ENCODE measurements around the gene XIRP1. TPM values are rescaled to one million over a fixed set of nuclear protein-coding genes. Genes with fewer than 3 reads are reported as not detected.

XIRP1 gene
- total and polyA plus RNA-seq, 2 donors from 2014 or later: 0.09 TPM; not detected in 1

- intact Hi-C loops (cut with DNase I): no loop called here
- TF ChIP-seq, protein P1, sequence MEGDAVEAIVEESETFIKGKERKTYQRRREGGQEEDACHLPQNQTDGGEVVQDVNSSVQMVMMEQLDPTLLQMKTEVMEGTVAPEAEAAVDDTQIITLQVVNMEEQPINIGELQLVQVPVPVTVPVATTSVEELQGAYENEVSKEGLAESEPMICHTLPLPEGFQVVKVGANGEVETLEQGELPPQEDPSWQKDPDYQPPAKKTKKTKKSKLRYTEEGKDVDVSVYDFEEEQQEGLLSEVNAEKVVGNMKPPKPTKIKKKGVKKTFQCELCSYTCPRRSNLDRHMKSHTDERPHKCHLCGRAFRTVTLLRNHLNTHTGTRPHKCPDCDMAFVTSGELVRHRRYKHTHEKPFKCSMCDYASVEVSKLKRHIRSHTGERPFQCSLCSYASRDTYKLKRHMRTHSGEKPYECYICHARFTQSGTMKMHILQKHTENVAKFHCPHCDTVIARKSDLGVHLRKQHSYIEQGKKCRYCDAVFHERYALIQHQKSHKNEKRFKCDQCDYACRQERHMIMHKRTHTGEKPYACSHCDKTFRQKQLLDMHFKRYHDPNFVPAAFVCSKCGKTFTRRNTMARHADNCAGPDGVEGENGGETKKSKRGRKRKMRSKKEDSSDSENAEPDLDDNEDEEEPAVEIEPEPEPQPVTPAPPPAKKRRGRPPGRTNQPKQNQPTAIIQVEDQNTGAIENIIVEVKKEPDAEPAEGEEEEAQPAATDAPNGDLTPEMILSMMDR (IDR thresholded peaks at IDR 0.05; ENCODE audit: borderline replicate concordance, extremely low read depth, insufficient read depth): no peak
- H3K27me3 ChIP-seq (ENCODE audit: control insufficient read depth, insufficient read depth, low read length): no peaks in the 10 kb centered on the region
- H3K9ac ChIP-seq (ENCODE audit: low read length in 3 of 3): no peak overlapping the region
- DNase-seq (no peak), FAIRE-seq (no peak)
- H3K27ac ChIP-seq (ENCODE audit: low read depth in 2 of 2, low read length in 2 of 2): no peak overlapping the region
- no peaks in the 10 kb centered on the region for H3K4me1 ChIP-seq (ENCODE audit: control insufficient read depth in 2 of 3, insufficient read depth in 2 of 3, low read depth in 1 of 3, low read length in 3 of 3)
- no peaks in the 10 kb centered on the region for H3K36me3 ChIP-seq (ENCODE audit: control insufficient read depth in 2 of 3, insufficient read depth in 3 of 3, low read length in 3 of 3)
- no peak overlapping the region for H3K4me3 ChIP-seq (ENCODE audit: low read length in 3 of 3)
- no peaks in the 10 kb centered on the region for H3K9me3 ChIP-seq (ENCODE audit: control insufficient read depth in 2 of 3, insufficient read depth in 1 of 3, low read length in 3 of 3)
Measured at GRCh38 chr3:39226106-39226741, 33.8 kb upstream of the XIRP1 start.

- H3K27ac ChIP-seq (ENCODE audit: low read depth in 2 of 2, low read length in 2 of 2): no peak overlapping the region
- H3K4me1 ChIP-seq (ENCODE audit: control insufficient read depth in 2 of 3, insufficient read depth in 2 of 3, low read depth in 1 of 3, low read length in 3 of 3): no peaks in the 10 kb centered on the region
- H3K36me3 ChIP-seq (ENCODE audit: control insufficient read depth in 2 of 3, insufficient read depth in 3 of 3, low read length in 3 of 3): no peaks in the 10 kb centered on the region
- intact Hi-C loops (cut with DNase I): no loop called here
- TF ChIP-seq, protein P1 (IDR thresholded peaks at IDR 0.05; ENCODE audit: borderline replicate concordance, extremely low read depth, insufficient read depth): no peak
- H3K27me3 ChIP-seq (ENCODE audit: control insufficient read depth, insufficient read depth, low read length): no peaks in the 10 kb centered on the region
- no peak for FAIRE-seq
- no peak overlapping the region for H3K9ac ChIP-seq (ENCODE audit: low read length in 3 of 3)
- H3K9me3 ChIP-seq (ENCODE audit: control insufficient read depth in 2 of 3, insufficient read depth in 1 of 3, low read length in 3 of 3): no peaks in the 10 kb centered on the region
- DNase-seq: no peak
- no peak overlapping the region for H3K4me3 ChIP-seq (ENCODE audit: low read length in 3 of 3)
Measured at GRCh38 chr3:39224288-39224687, 31.9 kb upstream of the XIRP1 start.

DNA sequence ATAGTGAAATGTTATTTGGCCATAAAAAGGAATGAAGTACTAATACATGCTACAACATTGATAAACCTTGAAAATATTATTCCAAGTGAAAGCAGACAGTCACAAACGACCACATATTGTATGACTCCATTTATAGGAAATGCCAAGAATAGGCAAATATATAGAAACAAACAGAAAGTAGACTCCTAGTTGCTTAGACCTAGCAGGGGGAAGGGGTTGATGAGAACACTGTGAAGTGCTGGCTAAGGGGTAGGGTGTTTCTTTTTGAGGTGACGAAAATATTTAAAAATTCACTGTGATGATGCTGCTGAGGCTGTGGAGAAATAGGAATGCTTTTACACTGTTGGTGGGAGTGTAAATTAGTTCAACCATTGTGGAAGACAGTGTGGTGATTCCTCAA lies 30.5 kb upstream of the XIRP1 start:
- TF ChIP-seq, protein P1 (IDR thresholded peaks at IDR 0.05; ENCODE audit: borderline replicate concordance, extremely low read depth, insufficient read depth): no peak
- DNase-seq (no peak), FAIRE-seq (no peak)
- Histone ChIP-seq H3K27ac (ENCODE audit: low read depth in 2 of 2, low read length in 2 of 2) (no peak overlapping the region), H3K36me3 (ENCODE audit: control insufficient read depth in 2 of 3, insufficient read depth in 3 of 3, low read length in 3 of 3) (no peaks in the 10 kb centered on the region), H3K9ac (ENCODE audit: low read length in 3 of 3) (no peak overlapping the region), H3K4me3 (ENCODE audit: low read length in 3 of 3) (no peak overlapping the region), H3K4me1 (ENCODE audit: control insufficient read depth in 2 of 3, insufficient read depth in 2 of 3, low read depth in 1 of 3, low read length in 3 of 3) (no peaks in the 10 kb centered on the region), H3K9me3 (ENCODE audit: control insufficient read depth in 2 of 3, insufficient read depth in 1 of 3, low read length in 3 of 3) (no peaks in the 10 kb centered on the region), H3K27me3 (ENCODE audit: control insufficient read depth, insufficient read depth, low read length) (no peaks in the 10 kb centered on the region)
- intact Hi-C loops (cut with DNase I): no loop called here

- TF ChIP-seq, protein P1 (IDR thresholded peaks at IDR 0.05; ENCODE audit: borderline replicate concordance, extremely low read depth, insufficient read depth): no peak
Measured at GRCh38 chr3:39222462-39222861, 30.1 kb upstream of the XIRP1 start.

More at GRCh38 chr3:39222462-39222861, 30.1 kb upstream of the XIRP1 start:
- H3K4me3 ChIP-seq (ENCODE audit: low read length in 3 of 3): no peak overlapping the region
- H3K36me3 ChIP-seq (ENCODE audit: control insufficient read depth in 2 of 3, insufficient read depth in 3 of 3, low read length in 3 of 3): no peaks in the 10 kb centered on the region
- FAIRE-seq (no peak), DNase-seq (no peak)
- H3K27ac ChIP-seq (ENCODE audit: low read depth in 2 of 2, low read length in 2 of 2): no peak overlapping the region
- intact Hi-C loops (cut with DNase I): no loop called here
- H3K27me3 ChIP-seq (ENCODE audit: control insufficient read depth, insufficient read depth, low read length): no peaks in the 10 kb centered on the region
- no peaks in the 10 kb centered on the region for H3K4me1 ChIP-seq (ENCODE audit: control insufficient read depth in 2 of 3, insufficient read depth in 2 of 3, low read depth in 1 of 3, low read length in 3 of 3)
- H3K9me3 ChIP-seq (ENCODE audit: control insufficient read depth in 2 of 3, insufficient read depth in 1 of 3, low read length in 3 of 3): no peaks in the 10 kb centered on the region
- no peak overlapping the region for H3K9ac ChIP-seq (ENCODE audit: low read length in 3 of 3)

Measured in kidney (tissue), 14 donors.